NCI-H1930 (cell line): ENCODE data around the gene CYP2U1.
"Not testable (repeated sequence)": the region's sequence is repeated elsewhere in the genome, so short reads cannot be mapped to it uniquely, and the experiment has no call there.

Source experiments
- DNase-seq, 2 experiments: peaks; one replicate each; lab custom pipeline; 2025; lab: John Stamatoyannopoulos, UW

Gene CYP2U1

GRCh38 chr4:107930821-107931774 lies at the start of gene CYP2U1:
CYP2U1 (plus strand) TSS chr4:107931549; CDS start chr4:107931644, 95 bp downstream.
- peak; percentile 72 to 80 for DNase-seq

GRCh38 chr4:107885865-107886264 lies 45.5 kb upstream of the CYP2U1 start:
- DNase-seq = no peak

GRCh38 chr4:107888237-107888636 lies 43.1 kb upstream of the CYP2U1 start:
- no peak for DNase-seq

- no peak for DNase-seq
Observed at GRCh38 chr4:107890779-107891178, 40.6 kb upstream of the CYP2U1 start.

DNA sequence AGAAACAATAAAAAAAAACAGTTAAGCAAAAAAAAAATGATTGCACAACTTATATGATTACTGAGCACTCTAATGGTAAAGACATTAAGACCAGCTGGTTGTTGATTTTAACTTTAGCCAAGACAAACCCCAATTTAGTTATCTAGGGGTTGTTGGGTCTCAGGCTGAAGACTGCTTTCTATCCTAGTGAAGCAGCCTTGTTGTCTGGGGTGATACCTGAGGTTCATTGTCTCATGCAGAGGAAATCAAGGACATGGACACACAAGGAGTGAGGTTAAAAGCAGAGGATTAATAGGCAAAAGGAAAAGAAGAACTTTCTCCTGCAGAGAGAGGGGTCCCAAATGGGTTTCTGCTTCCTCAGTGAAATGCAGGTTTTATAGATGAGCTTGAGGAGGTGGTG lies 40.0 kb upstream of the CYP2U1 start:
- DNase-seq = no peak

- peak in 1 of 2 experiments; percentile 64 for DNase-seq
Observed at GRCh38 chr4:107893171-107894137, 37.9 kb upstream of the CYP2U1 start.

DNA sequence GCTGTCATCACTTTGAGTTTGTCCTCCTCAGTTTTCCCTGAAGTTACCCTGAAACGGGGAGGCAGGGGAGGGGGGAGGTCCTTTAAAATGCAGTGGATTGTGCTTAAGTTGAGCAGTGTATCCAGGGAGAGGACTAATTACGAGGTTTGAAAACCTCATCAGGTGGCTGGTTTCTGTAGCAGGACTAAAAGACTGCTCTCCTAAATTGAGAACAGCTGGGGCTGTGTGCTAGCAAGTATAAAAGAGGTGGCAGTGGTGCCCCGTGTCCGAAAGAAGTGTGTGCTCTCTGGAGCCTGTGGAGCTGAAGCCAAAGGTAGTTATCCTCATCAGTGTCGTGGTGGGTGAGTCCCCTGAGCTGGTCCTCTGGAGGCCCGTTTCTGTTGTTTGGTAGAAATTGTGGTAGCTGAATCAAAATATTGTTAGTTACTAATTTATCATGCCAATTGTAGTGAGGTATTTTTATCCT lies 37.2 kb upstream of the CYP2U1 start:
- DNase-seq = peak; percentile 23 to 67

- DNase-seq = no peak
Observed at GRCh38 chr4:107896158-107896645, 35.1 kb upstream of the CYP2U1 start.

DNA sequence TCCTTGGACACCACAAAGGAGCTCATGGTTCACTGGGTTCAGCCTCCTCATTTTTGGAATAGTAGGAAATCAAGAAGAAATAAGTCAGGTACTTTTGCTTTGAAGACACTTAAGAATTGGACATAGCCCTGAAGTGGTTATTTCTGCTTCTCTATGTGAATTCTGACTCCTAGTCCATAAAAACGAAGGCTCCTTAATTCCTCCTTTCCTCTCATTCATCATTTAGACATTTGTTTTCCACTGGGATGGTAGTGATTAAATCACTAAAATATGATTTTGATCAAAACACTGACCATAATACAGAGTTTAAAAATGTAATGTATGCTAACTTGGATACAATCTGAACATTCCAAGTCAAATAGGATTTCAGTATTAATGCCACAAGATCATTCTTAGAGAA lies 34.7 kb upstream of the CYP2U1 start:
- no peak for DNase-seq

DNA sequence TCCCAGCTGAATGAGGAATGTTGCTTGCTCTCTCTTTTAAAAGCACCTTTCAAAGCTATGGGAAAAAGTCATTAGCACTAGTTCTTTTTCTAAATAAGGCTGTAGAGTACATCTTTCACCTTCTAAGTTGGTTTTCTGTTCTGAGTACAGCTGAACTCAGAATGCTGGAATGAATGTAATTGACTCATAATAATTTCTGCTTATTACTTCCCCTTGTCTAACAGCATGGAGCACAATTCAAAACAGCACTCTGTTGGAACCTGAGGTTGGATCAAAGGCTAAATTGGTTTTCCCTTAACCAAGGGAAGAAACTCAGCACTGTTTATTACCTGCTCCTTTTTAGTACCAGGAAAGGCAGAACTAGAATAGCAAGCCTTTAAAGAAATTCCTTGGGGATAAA lies 33.5 kb upstream of the CYP2U1 start:
- no peak for DNase-seq

- no peak for DNase-seq
Observed at GRCh38 chr4:107900067-107900466, 31.3 kb upstream of the CYP2U1 start.

DNA sequence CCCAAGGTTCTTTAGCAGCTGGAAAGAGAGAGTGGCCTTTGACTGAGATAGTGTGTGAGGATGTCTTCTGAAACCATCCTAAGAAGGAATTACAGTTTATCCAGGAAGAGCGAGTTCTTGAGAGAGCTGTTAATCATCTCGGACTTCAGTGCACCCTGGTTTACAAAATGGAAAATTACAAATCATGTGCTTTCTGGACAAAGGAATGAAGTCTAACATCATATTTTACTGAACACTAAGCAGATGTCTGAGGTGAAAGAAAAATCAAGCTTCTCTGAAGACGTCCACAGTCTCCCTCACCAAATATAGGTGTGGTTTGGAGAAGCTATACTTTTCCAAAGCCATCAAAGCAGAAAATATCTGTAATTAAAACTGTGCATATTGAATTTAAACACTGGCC lies 30.8 kb upstream of the CYP2U1 start:
- no peak for DNase-seq

DNA sequence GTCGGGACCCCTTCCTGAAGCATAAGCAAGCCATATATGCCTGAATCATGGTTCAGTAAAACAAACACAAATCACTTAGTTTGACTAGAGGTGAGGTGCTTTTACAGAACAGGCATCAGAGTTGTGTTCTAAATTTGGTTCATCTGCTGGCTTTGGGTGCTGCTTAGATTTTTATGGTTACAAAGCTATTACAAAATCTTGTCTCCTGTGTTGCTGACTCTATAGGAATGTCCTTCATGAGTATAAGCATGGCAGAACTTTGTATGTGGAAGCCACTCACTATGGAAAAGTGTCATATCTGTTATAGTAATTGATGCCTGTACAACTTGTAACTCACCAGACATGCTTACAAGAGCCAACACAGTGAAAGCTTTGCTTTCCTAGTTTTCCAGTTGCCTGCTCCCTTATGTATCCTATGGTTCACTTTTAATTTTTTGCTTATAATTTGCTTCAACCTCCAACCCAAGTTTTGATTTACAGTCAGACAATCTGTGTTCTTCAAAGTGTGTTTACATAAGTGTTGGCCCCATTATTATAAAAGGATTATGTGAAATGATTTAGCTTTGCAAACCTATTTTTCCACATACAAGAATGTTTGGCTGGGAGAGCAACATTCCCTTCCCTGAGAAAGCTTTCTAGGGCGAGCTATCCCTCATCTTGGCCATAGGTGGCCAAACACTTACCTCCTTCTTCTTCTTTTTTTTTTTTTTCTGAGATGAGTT lies 30.0 kb upstream of the CYP2U1 start:
- DNase-seq = no peak

GRCh38 chr4:107902715-107903114 lies 28.6 kb upstream of the CYP2U1 start:
- no peak for DNase-seq

DNA sequence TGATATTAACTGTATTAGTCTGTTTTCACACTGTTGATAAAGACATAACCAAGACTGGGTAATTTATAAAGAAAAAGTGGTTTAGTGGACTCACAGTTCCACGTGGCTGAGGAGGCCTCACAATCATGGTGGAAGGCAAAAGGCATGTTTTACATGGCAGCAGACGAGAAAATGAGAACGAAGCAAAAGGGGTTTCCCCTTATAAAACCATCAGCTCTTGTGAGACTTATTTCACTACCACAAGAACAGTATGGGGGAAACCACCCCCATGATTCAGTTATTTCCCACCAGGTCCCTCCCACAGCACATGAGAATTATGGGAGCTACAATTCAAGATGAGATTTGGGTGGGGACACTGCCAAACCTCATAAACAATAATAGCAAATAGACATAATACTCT lies 26.3 kb upstream of the CYP2U1 start:
- not testable (repeated sequence) for DNase-seq

DNA sequence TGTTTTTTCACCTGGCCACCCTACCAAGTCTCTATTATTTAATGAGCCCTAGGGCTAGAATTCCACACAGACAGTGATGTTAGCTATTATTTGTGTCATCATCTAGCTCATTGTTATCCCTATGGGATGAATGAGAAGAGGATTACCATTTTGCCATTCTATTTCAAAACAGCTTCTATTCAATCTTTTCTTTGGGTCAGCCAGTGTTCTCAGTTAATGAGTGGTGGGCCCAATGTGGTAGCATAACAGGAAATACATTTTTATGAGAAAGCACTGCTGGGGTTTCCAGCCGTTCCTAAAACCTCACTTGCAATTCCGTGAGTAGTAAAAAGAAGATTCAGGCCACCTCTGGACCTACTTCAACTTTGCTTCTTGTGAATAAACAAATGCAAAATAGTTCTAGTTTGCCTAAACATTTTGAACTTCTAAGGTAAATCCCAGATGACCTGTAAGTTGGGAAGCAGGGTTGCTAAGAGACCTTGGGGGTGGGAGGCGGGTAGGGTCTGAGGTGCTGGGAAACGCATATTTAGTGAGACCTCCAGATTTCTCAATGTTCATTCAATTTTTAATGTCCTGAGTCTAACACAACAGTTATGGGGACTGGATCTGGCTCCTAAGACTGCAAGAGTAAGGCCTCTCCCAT lies 24.8 kb upstream of the CYP2U1 start:
- peak; percentile 85 to 88 for DNase-seq

- no peak for DNase-seq
Observed at GRCh38 chr4:107908377-107908776, 23.0 kb upstream of the CYP2U1 start.

GRCh38 chr4:107913283-107913899 lies 18.0 kb upstream of the CYP2U1 start:
- peak in 1 of 2 experiments; percentile 46 for DNase-seq

DNA sequence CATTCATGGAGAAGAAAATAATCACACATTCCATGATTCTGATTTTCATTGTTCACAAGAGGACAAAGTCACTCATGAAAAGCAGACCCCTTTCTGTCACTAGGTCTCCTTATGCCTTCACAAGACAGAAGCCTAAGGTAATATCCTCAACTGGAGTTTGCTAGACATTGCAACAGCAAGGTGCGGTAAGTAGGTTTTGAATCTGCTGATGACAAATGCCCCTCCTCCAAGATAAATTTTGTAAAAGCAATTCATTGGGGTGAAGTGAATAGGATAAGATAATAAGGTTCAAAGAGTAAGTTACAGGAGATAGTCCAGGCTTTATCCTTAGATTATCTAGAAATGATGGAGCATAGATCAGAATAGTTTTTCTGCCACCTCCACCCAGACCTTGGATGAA lies 16.1 kb upstream of the CYP2U1 start:
- DNase-seq = no peak

GRCh38 chr4:107916623-107917022 lies 14.7 kb upstream of the CYP2U1 start:
- no peak for DNase-seq

GRCh38 chr4:107917500-107917899 lies 13.8 kb upstream of the CYP2U1 start:
- DNase-seq = no peak
